AG04449 (cell line): Measurements from ENCODE around the gene REC8.

Experiments used
- CTCF ChIA-PET: fragments of 350-600 bp; formaldehyde crosslinking; extraction: SDS; loops from one replicate; lab custom pipeline; 2021; ENCODE audit warnings: antibody characterized with exemption; lab: Yijun Ruan, JAX
- POLR2A ChIA-PET: fragments of 400-600, 350-600 bp; formaldehyde crosslinking; extraction: SDS; loops from one replicate; lab custom pipeline; 2020; ENCODE audit warnings: antibody characterized with exemption, inconsistent platforms; lab: Yijun Ruan, JAX
- DNase-seq: peaks from one replicate; pipeline ENCODE4 v3.0.0-alpha.2; 2010; ENCODE audit warnings: low read depth, low spot score
- H3K4me3 ChIP-seq: 2 replicates; pipeline ENCODE4 v1.5.1; 2011; ENCODE audit warnings: low read depth, mild to moderate bottlenecking, control low read depth, low read length
- CTCF ChIP-seq: IDR thresholded peaks from one replicate; pipeline ENCODE4 v1.5.1; 2011; ENCODE audit warnings: mild to moderate bottlenecking, moderate library complexity, low read length, control low read depth, inconsistent platforms; ENCODE audit not compliant: insufficient read depth; ENCODE audit errors: missing control alignments

REC8 gene

GRCh38 chr14:24165785-24166184 lies 6.1 kb upstream of the REC8 start:
- ChIA-PET CTCF (interaction anchor here (0.9 to 2.1 kb wide), 2 partner anchors 8 to 142 kb away, joined by 3 to 5 read pairs; partner anchors contain the start of gene CIDEB), POLR2A (no interaction called here)
- no peak overlapping the region for H3K4me3 ChIP-seq
- TF ChIP-seq CTCF: no peak
- DNase-seq: no peak

DNA sequence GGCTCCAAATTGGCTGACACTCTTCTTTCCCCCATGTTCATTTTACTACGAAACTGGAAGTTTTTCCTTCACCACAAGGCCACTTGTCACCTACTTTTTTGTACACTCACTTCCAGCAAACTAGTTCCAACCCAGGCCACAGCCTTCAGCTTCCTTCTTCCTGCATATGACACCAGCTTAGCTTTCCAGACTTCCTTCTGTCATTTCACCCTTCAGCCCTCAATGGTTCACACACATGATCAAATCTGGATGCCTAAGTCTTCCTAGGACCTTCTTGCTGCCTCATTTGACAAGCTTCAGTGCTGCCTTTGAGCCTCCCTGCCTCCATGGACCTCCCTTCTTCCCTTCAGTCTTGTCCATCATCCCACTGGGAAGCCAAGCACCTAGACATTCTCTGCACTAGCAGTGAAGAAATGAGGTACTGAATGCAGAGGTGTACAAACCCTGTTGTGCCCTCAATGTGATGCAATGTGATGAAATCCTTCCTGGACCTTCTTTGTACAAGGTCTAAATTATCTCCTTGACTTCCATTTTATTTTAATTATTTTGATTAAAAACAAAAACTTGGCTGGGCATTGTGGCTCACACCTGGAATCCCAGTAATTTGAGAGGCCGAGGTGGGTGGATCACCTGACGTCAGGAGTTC lies 4.3 kb upstream of the REC8 start:
- ChIA-PET POLR2A (interaction anchor here (1.0 kb wide), 1 partner anchor 21 kb away, joined by 3 read pairs; the partner anchor contains the start of gene PSME2), CTCF (no interaction called here)
- no peak for DNase-seq
- no peak for TF ChIP-seq CTCF
- no peak overlapping the region for H3K4me3 ChIP-seq

DNA sequence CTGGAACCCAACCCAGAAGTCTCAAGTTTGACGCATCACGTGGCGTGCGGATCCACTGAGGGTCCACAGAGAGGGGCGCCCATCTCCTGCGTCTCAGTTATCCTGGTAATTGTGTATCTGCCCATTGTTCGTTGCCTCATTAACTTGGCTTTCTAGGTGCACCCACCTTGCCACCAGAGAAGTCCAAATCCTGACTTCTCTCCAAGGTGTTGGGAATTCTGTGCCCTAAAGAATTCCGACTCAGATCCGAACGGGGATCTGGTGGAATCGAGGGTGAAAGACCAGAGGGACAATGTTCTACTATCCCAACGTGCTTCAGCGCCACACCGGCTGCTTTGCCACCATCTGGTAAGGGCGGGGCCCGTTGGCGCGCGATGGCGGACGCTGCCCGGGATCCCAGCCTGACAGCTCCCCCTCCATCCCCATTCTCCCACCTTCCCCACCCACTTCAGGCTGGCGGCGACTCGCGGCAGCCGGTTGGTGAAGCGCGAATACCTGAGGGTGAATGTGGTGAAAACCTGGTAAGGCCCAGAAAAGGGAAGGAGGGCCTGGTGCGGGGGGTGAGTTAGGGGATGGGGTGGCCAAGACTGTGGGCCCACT lies 481 bp downstream of the REC8 start:
- H3K4me3 ChIP-seq: peak overlapping the region; percentile 45
- no peak for DNase-seq
- POLR2A ChIA-PET: interaction anchor here (1.5 kb wide), 1 partner anchor 10 kb away, joined by 5 read pairs; the partner anchor contains the start of gene IRF9
- TF ChIP-seq CTCF: no peak
- CTCF ChIA-PET: interaction anchor here (0.6 to 2.5 kb wide), 2 partner anchors 12 to 22 kb away, joined by 3 to 23 read pairs; partner anchors contain the start of gene IRF9

DNA sequence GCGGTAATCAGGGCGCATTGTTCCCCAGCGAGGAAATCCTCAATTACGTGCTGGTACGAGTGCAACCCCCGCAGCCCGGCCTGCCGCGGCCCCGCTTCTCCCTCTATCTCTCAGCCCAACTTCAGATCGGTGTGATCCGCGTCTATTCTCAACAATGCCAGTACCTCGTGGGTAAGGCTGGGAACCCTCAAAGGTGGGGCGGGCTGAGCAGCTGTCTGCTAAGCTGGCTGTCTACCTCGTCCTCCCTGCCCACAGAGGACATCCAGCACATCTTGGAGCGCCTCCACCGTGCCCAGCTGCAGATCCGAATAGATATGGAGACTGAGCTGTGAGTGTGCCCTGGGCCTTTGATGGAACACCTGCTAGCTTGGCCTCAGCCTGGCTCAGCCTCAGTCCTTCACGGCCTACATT lies 996 bp downstream of the REC8 start:
- ChIA-PET POLR2A (interaction anchor here (1.5 kb wide), 1 partner anchor 11 kb away, joined by 5 read pairs; the partner anchor contains the start of gene IRF9), CTCF (interaction anchor here (1.0 to 2.5 kb wide), 2 partner anchors 7 to 12 kb away, joined by 3 to 23 read pairs; partner anchors contain the start of gene IRF9)
- H3K4me3 ChIP-seq: no peak overlapping the region
- DNase-seq: no peak
- no peak for TF ChIP-seq CTCF

DNA sequence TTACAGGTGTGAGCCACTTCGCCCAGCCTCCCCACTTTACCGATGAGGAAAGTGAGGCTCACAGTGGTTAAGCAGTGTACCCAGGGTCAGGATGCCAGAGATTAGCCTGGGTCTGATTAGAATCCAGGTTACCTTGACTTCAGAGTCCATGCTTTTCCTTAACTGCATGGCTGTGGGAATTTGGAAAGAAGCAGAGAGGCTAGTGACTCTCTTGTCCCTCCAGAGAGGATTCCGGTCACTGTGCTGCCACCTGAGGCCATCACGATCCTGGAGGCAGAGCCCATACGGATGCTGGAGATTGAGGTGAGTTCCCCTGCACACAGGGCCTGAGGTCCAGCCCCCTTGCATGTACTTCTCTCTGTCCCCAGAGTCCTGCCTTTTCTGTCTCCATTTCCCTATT lies 4.7 kb downstream of the REC8 start:
- ChIA-PET CTCF (interaction anchor here (1.2 to 1.3 kb wide), 2 partner anchors 16 to 118 kb away, joined by 3 to 7 read pairs; partner anchors contain the start of gene IRF9), POLR2A (no interaction called here)
- TF ChIP-seq CTCF: no peak
- H3K4me3 ChIP-seq: no peak overlapping the region
- DNase-seq: no peak
